ENCODE data around the gene DDR2.

Gene DDR2

GRCh38 chr1:162676750-162677149 is 44.5 kb downstream of the DDR2 start:
- no peak overlapping the region for H3K27ac ChIP-seq (ENCODE audit: insufficient read depth in 1 of 2, low read depth in 1 of 2, low read length in 2 of 2, poor library complexity in 1 of 2, severe bottlenecking in 2 of 2)
- CTCF ChIA-PET: no interaction called here

GRCh38 chr1:162677607-162678371 is 45.5 kb downstream of the DDR2 start:
- ChIA-PET POLR2A (no interaction called here), CTCF (interaction anchor here (1.1 kb wide), 1 partner anchor 509 kb away, joined by 3 read pairs; no protein-coding TSS in a partner anchor)
- H3K9me3 ChIP-seq (ENCODE audit: control extremely low read depth in 1 of 5, control insufficient read depth in 4 of 5, insufficient read depth in 2 of 5, low read depth in 1 of 5, low read length in 4 of 5): no peaks in the 10 kb centered on the region
- H3K4me3 ChIP-seq (ENCODE audit: control insufficient read depth in 1 of 7, extremely low read depth in 1 of 7, insufficient read depth in 4 of 7, low read depth in 2 of 7, low read length in 6 of 7): no peak overlapping the region
- H3K27me3 ChIP-seq (replicated peaks in 2 of 5; ENCODE audit: control insufficient read depth in 4 of 5, insufficient read depth in 5 of 5, low read length in 4 of 5): no peaks in the 10 kb centered on the region
- no peaks in the 10 kb centered on the region for H3K36me3 ChIP-seq (ENCODE audit: control insufficient read depth in 4 of 4, insufficient read depth in 4 of 4, low read length in 3 of 4)
- H3K27ac ChIP-seq (ENCODE audit: insufficient read depth in 1 of 2, low read depth in 1 of 2, low read length in 2 of 2, poor library complexity in 1 of 2, severe bottlenecking in 2 of 2): no peak overlapping the region
- WGBS (ENCODE audit: insufficient coverage): 100% methylated on average over 1 of the region's 4 CpGs
- DNase-seq: no peak
- no peaks in the 10 kb centered on the region for H3K4me1 ChIP-seq (ENCODE audit: control extremely low read depth in 1 of 4, control insufficient read depth in 4 of 4, insufficient read depth in 4 of 4, low read length in 3 of 4)

More at GRCh38 chr1:162676750-162677149, 44.5 kb downstream of the DDR2 start:
- Histone ChIP-seq H3K4me1 (ENCODE audit: control extremely low read depth in 1 of 4, control insufficient read depth in 4 of 4, insufficient read depth in 4 of 4, low read length in 3 of 4) (no peaks in the 10 kb centered on the region), H3K27me3 (replicated peaks in 2 of 5; ENCODE audit: control insufficient read depth in 4 of 5, insufficient read depth in 5 of 5, low read length in 4 of 5) (no peaks in the 10 kb centered on the region), H3K36me3 (ENCODE audit: control insufficient read depth in 4 of 4, insufficient read depth in 4 of 4, low read length in 3 of 4) (no peaks in the 10 kb centered on the region), H3K9me3 (ENCODE audit: control extremely low read depth in 1 of 5, control insufficient read depth in 4 of 5, insufficient read depth in 2 of 5, low read depth in 1 of 5, low read length in 4 of 5) (no peaks in the 10 kb centered on the region), H3K4me3 (ENCODE audit: control insufficient read depth in 1 of 7, extremely low read depth in 1 of 7, insufficient read depth in 4 of 7, low read depth in 2 of 7, low read length in 6 of 7) (no peak overlapping the region)
- POLR2A ChIA-PET: no interaction called here
- no peak for DNase-seq
- 86% methylated on average over 6 of the region's 7 CpGs for WGBS (ENCODE audit: insufficient coverage)

GRCh38 chr1:162678439-162678838 is 46.2 kb downstream of the DDR2 start:
- H3K27me3 ChIP-seq (replicated peaks in 2 of 5; ENCODE audit: control insufficient read depth in 4 of 5, insufficient read depth in 5 of 5, low read length in 4 of 5): no peaks in the 10 kb centered on the region
- ChIA-PET POLR2A (no interaction called here), CTCF (interaction anchor here (1.1 kb wide), 1 partner anchor 508 kb away, joined by 3 read pairs; no protein-coding TSS in a partner anchor)
- WGBS (ENCODE audit: insufficient coverage): 95% methylated on average over 4 of the region's 4 CpGs
- H3K4me1 ChIP-seq (ENCODE audit: control extremely low read depth in 1 of 4, control insufficient read depth in 4 of 4, insufficient read depth in 4 of 4, low read length in 3 of 4): no peaks in the 10 kb centered on the region
- no peak overlapping the region for H3K27ac ChIP-seq (ENCODE audit: insufficient read depth in 1 of 2, low read depth in 1 of 2, low read length in 2 of 2, poor library complexity in 1 of 2, severe bottlenecking in 2 of 2)
- no peak overlapping the region for H3K4me3 ChIP-seq (ENCODE audit: control insufficient read depth in 1 of 7, extremely low read depth in 1 of 7, insufficient read depth in 4 of 7, low read depth in 2 of 7, low read length in 6 of 7)
- H3K9me3 ChIP-seq (ENCODE audit: control extremely low read depth in 1 of 5, control insufficient read depth in 4 of 5, insufficient read depth in 2 of 5, low read depth in 1 of 5, low read length in 4 of 5): no peaks in the 10 kb centered on the region
- no peaks in the 10 kb centered on the region for H3K36me3 ChIP-seq (ENCODE audit: control insufficient read depth in 4 of 4, insufficient read depth in 4 of 4, low read length in 3 of 4)
- no peak for DNase-seq

GRCh38 chr1:162679298-162679697 is 47.0 kb downstream of the DDR2 start:
- Histone ChIP-seq H3K27ac (ENCODE audit: insufficient read depth in 1 of 2, low read depth in 1 of 2, low read length in 2 of 2, poor library complexity in 1 of 2, severe bottlenecking in 2 of 2) (no peak overlapping the region), H3K36me3 (ENCODE audit: control insufficient read depth in 4 of 4, insufficient read depth in 4 of 4, low read length in 3 of 4) (no peaks in the 10 kb centered on the region), H3K9me3 (ENCODE audit: control extremely low read depth in 1 of 5, control insufficient read depth in 4 of 5, insufficient read depth in 2 of 5, low read depth in 1 of 5, low read length in 4 of 5) (no peaks in the 10 kb centered on the region), H3K27me3 (replicated peaks in 2 of 5; ENCODE audit: control insufficient read depth in 4 of 5, insufficient read depth in 5 of 5, low read length in 4 of 5) (no peaks in the 10 kb centered on the region), H3K4me3 (ENCODE audit: control insufficient read depth in 1 of 7, extremely low read depth in 1 of 7, insufficient read depth in 4 of 7, low read depth in 2 of 7, low read length in 6 of 7) (no peak overlapping the region), H3K4me1 (ENCODE audit: control extremely low read depth in 1 of 4, control insufficient read depth in 4 of 4, insufficient read depth in 4 of 4, low read length in 3 of 4) (no peaks in the 10 kb centered on the region)
- ChIA-PET CTCF (no interaction called here), POLR2A (no interaction called here)
- no peak for DNase-seq
- WGBS (ENCODE audit: insufficient coverage): no CpG with 5 or more reads among the region's 1 CpG

- Histone ChIP-seq H3K9me3 (ENCODE audit: control extremely low read depth in 1 of 5, control insufficient read depth in 4 of 5, insufficient read depth in 2 of 5, low read depth in 1 of 5, low read length in 4 of 5) (no peaks in the 10 kb centered on the region), H3K36me3 (ENCODE audit: control insufficient read depth in 4 of 4, insufficient read depth in 4 of 4, low read length in 3 of 4) (no peaks in the 10 kb centered on the region), H3K4me3 (ENCODE audit: control insufficient read depth in 1 of 7, extremely low read depth in 1 of 7, insufficient read depth in 4 of 7, low read depth in 2 of 7, low read length in 6 of 7) (no peak overlapping the region), H3K27me3 (replicated peaks in 2 of 5; ENCODE audit: control insufficient read depth in 4 of 5, insufficient read depth in 5 of 5, low read length in 4 of 5) (no peaks in the 10 kb centered on the region), H3K27ac (ENCODE audit: insufficient read depth in 1 of 2, low read depth in 1 of 2, low read length in 2 of 2, poor library complexity in 1 of 2, severe bottlenecking in 2 of 2) (no peak overlapping the region), H3K4me1 (ENCODE audit: control extremely low read depth in 1 of 4, control insufficient read depth in 4 of 4, insufficient read depth in 4 of 4, low read length in 3 of 4) (no peaks in the 10 kb centered on the region)
- ChIA-PET CTCF (no interaction called here), POLR2A (interaction anchor here (0.6 kb wide), 1 partner anchor 1534 kb away, joined by 3 read pairs; no protein-coding TSS in a partner anchor)
- DNase-seq: no peak
- WGBS (ENCODE audit: insufficient coverage): 100% methylated on average over 5 of the region's 5 CpGs
These were observed 48.3 kb downstream of the DDR2 start for GRCh38 chr1:162680419-162681121.

- H3K4me1 ChIP-seq (ENCODE audit: control extremely low read depth in 1 of 4, control insufficient read depth in 4 of 4, insufficient read depth in 4 of 4, low read length in 3 of 4): no peaks in the 10 kb centered on the region
- no peaks in the 10 kb centered on the region for H3K27me3 ChIP-seq (replicated peaks in 2 of 5; ENCODE audit: control insufficient read depth in 4 of 5, insufficient read depth in 5 of 5, low read length in 4 of 5)
- H3K36me3 ChIP-seq (ENCODE audit: control insufficient read depth in 4 of 4, insufficient read depth in 4 of 4, low read length in 3 of 4): no peaks in the 10 kb centered on the region
- no peak overlapping the region for H3K27ac ChIP-seq (ENCODE audit: insufficient read depth in 1 of 2, low read depth in 1 of 2, low read length in 2 of 2, poor library complexity in 1 of 2, severe bottlenecking in 2 of 2)
- POLR2A ChIA-PET: no interaction called here
- H3K9me3 ChIP-seq (ENCODE audit: control extremely low read depth in 1 of 5, control insufficient read depth in 4 of 5, insufficient read depth in 2 of 5, low read depth in 1 of 5, low read length in 4 of 5): no peaks in the 10 kb centered on the region
- DNase-seq: no peak
- WGBS (ENCODE audit: insufficient coverage): 96% methylated on average over 2 of the region's 2 CpGs
- H3K4me3 ChIP-seq (ENCODE audit: control insufficient read depth in 1 of 7, extremely low read depth in 1 of 7, insufficient read depth in 4 of 7, low read depth in 2 of 7, low read length in 6 of 7): no peak overlapping the region
- CTCF ChIA-PET: no interaction called here
These were observed 48.8 kb downstream of the DDR2 start for GRCh38 chr1:162681122-162681436.

GRCh38 chr1:162682013-162682419 is 49.8 kb downstream of the DDR2 start:
- H3K9me3 ChIP-seq (ENCODE audit: control extremely low read depth in 1 of 5, control insufficient read depth in 4 of 5, insufficient read depth in 2 of 5, low read depth in 1 of 5, low read length in 4 of 5): no peaks in the 10 kb centered on the region
- no peaks in the 10 kb centered on the region for H3K27me3 ChIP-seq (replicated peaks in 2 of 5; ENCODE audit: control insufficient read depth in 4 of 5, insufficient read depth in 5 of 5, low read length in 4 of 5)
- no peak for DNase-seq
- no CpG with 5 or more reads among the region's 1 CpG for WGBS (ENCODE audit: insufficient coverage)
- H3K4me3 ChIP-seq (ENCODE audit: control insufficient read depth in 1 of 7, extremely low read depth in 1 of 7, insufficient read depth in 4 of 7, low read depth in 2 of 7, low read length in 6 of 7): no peak overlapping the region
- no peaks in the 10 kb centered on the region for H3K4me1 ChIP-seq (ENCODE audit: control extremely low read depth in 1 of 4, control insufficient read depth in 4 of 4, insufficient read depth in 4 of 4, low read length in 3 of 4)
- ChIA-PET POLR2A (no interaction called here), CTCF (no interaction called here)
- H3K27ac ChIP-seq (ENCODE audit: insufficient read depth in 1 of 2, low read depth in 1 of 2, low read length in 2 of 2, poor library complexity in 1 of 2, severe bottlenecking in 2 of 2): no peak overlapping the region
- H3K36me3 ChIP-seq (ENCODE audit: control insufficient read depth in 4 of 4, insufficient read depth in 4 of 4, low read length in 3 of 4): no peaks in the 10 kb centered on the region

Measured in common myeloid progenitor, CD34-positive (primary cell).